ENCODE data around the gene ACOD1. TPM values are rescaled to one million over a fixed set of nuclear protein-coding genes. Genes with fewer than 3 reads are reported as not detected.

The ACOD1 gene
- total and polyA plus RNA-seq, 2 of the 13 experiments (the other 11 are each of a cell fraction or from before 2014, with no cell fraction given), result not detected

GRCh38 chr13:76983676-76984075 is 35.4 kb downstream of the ACOD1 start (continued):
- TF ChIP-seq, protein P1, sequence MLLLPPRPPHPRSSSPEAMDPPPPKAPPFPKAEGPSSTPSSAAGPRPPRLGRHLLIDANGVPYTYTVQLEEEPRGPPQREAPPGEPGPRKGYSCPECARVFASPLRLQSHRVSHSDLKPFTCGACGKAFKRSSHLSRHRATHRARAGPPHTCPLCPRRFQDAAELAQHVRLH (CRISPR knock-in tag; IDR thresholded peaks at IDR 0.05; ENCODE audit: borderline replicate concordance, low read depth), result no peak
- TF ChIP-seq GABPA (IDR thresholded peaks at IDR 0.05; ENCODE audit: low read depth, low read length) (no peak), GABPA (CRISPR knock-in tag; IDR thresholded peaks at IDR 0.05; ENCODE audit: low read depth) (peak; percentile 35; the same call in 1 of the 2 replicates)

- in situ Hi-C loops (cut with HindIII; ENCODE audit: extremely low pct_ligation_motif_present, low pct_unique_long_range_greater_than_20kb) (no loop called here), intact Hi-C loops (cut with micrococcal nuclease; ENCODE audit: unreplicated experiment) (no loop called here)
- H3K36me3 ChIP-seq (replicated peaks in 1 of 2; ENCODE audit: control insufficient read depth in 1 of 2, insufficient read depth in 2 of 2, low read length in 2 of 2), result 0 out of 5 replicates have a peak, but pooled peaks cover 0 to 4% of the 10 kb centered on the region in 2 experiments
- peaks cover 0 to 13% of the 10 kb centered on the region in 2 experiments; a peak in 3 of 5 replicates for H3K27me3 ChIP-seq (ENCODE audit: control insufficient read depth in 1 of 2, insufficient read depth in 2 of 2, low read length in 2 of 2)
- H2AFZ ChIP-seq (ENCODE audit: low read length), result peak overlapping the region; percentile 54
- peak overlapping the region; percentile 51 to 80 (median 70) for H3K4me3 ChIP-seq (replicated peaks in 1 of 3; ENCODE audit: insufficient read depth in 1 of 3, low read depth in 2 of 3, low read length in 3 of 3)
- peak overlapping the region; percentile 84 for H3K9ac ChIP-seq (ENCODE audit: insufficient read depth, low read depth, low read length)
- WGBS (ENCODE audit: low lambda C conversion rate), result 59% methylated on average over 13 of the region's 15 CpGs
- FAIRE-seq, result no peak
- peaks cover 30% of the 10 kb centered on the region for H3K4me1 ChIP-seq (ENCODE audit: insufficient read depth, low read length)
- H4K20me1 ChIP-seq (ENCODE audit: insufficient read depth, low read length), result no peaks in the 10 kb centered on the region
- H3K79me2 ChIP-seq (ENCODE audit: insufficient read depth, low read length), result no peaks in the 10 kb centered on the region
- TSS peak; percentile 81 for BruUV-seq (replicated peaks)
- peak overlapping the region; percentile 85 for H3K4me2 ChIP-seq (ENCODE audit: low read depth, low read length)
- H3K9me3 ChIP-seq (ENCODE audit: low read length), result no peaks in the 10 kb centered on the region
- POLR2A ChIA-PET, result interaction anchor here (0.9 to 2.3 kb wide), 4 partner anchors 10 to 35 kb away, joined by 3 to 12 read pairs (median 6); partner anchors contain the start of gene FBXL3
- no peak for DNase-seq (ENCODE audit: low spot score)
- ATAC-seq, result peak; percentile 1
- CTCF ChIA-PET (ENCODE audit: low intra/inter-chr PET ratio, low total read pairs), result no interaction called here
- H3K27ac ChIP-seq (ENCODE audit: extremely low read length, insufficient read depth, low read length), result peak overlapping the region; percentile 79
- TF ChIP-seq ZNF354B (CRISPR knock-in tag; IDR thresholded peaks at IDR 0.05), result no peak
- no peak for TF ChIP-seq ARHGAP35 (CRISPR knock-in tag; IDR thresholded peaks at IDR 0.05; ENCODE audit: borderline replicate concordance)
- TF ChIP-seq ZNF652 (CRISPR knock-in tag; IDR thresholded peaks at IDR 0.05; ENCODE audit: borderline replicate concordance, low read depth), result no peak
- TF ChIP-seq, protein P2, sequence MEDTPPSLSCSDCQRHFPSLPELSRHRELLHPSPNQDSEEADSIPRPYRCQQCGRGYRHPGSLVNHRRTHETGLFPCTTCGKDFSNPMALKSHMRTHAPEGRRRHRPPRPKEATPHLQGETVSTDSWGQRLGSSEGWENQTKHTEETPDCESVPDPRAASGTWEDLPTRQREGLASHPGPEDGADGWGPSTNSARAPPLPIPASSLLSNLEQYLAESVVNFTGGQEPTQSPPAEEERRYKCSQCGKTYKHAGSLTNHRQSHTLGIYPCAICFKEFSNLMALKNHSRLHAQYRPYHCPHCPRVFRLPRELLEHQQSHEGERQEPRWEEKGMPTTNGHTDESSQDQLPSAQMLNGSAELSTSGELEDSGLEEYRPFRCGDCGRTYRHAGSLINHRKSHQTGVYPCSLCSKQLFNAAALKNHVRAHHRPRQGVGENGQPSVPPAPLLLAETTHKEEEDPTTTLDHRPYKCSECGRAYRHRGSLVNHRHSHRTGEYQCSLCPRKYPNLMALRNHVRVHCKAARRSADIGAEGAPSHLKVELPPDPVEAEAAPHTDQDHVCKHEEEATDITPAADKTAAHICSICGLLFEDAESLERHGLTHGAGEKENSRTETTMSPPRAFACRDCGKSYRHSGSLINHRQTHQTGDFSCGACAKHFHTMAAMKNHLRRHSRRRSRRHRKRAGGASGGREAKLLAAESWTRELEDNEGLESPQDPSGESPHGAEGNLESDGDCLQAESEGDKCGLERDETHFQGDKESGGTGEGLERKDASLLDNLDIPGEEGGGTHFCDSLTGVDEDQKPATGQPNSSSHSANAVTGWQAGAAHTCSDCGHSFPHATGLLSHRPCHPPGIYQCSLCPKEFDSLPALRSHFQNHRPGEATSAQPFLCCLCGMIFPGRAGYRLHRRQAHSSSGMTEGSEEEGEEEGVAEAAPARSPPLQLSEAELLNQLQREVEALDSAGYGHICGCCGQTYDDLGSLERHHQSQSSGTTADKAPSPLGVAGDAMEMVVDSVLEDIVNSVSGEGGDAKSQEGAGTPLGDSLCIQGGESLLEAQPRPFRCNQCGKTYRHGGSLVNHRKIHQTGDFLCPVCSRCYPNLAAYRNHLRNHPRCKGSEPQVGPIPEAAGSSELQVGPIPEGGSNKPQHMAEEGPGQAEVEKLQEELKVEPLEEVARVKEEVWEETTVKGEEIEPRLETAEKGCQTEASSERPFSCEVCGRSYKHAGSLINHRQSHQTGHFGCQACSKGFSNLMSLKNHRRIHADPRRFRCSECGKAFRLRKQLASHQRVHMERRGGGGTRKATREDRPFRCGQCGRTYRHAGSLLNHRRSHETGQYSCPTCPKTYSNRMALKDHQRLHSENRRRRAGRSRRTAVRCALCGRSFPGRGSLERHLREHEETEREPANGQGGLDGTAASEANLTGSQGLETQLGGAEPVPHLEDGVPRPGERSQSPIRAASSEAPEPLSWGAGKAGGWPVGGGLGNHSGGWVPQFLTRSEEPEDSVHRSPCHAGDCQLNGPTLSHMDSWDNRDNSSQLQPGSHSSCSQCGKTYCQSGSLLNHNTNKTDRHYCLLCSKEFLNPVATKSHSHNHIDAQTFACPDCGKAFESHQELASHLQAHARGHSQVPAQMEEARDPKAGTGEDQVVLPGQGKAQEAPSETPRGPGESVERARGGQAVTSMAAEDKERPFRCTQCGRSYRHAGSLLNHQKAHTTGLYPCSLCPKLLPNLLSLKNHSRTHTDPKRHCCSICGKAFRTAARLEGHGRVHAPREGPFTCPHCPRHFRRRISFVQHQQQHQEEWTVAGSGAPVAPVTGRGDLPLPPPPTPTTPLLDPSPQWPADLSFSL (CRISPR knock-in tag; IDR thresholded peaks at IDR 0.05), result no peak
- no peak for TF ChIP-seq PRDM4 (CRISPR knock-in tag; IDR thresholded peaks at IDR 0.05; ENCODE audit: borderline replicate concordance)
- TF ChIP-seq TCF7 (IDR thresholded peaks at IDR 0.05; ENCODE audit: low read depth), result no peak
- TF ChIP-seq ZNF343 (CRISPR knock-in tag; IDR thresholded peaks at IDR 0.05), result no peak
Observed at GRCh38 chr13:76991432-76991795, 43.1 kb downstream of the ACOD1 start.
